H4 (cell line): ENCODE data around the gene ULBP2. TPM values are rescaled to one million over a fixed set of nuclear protein-coding genes. Genes with fewer than 3 reads are reported as not detected.
"Not testable (repeated sequence)": the region's sequence is repeated elsewhere in the genome, so short reads cannot be mapped to it uniquely, and the experiment has no call there.

Experiments used
- DNase-seq: peaks from one replicate; pipeline ENCODE4 v3.0.0-alpha.2; 2015; ENCODE audit warnings: low spot score
- total RNA-seq: library from RNA; depleted of rRNA; stranded (reverse); fragments of >200 nt; shearing (Covaris generic); gene quantifications from 2 replicates; pipeline ENCODE4 v1.2.3, GENCODE V29; 2014

Gene ULBP2
- total RNA-seq, 1 experiment from 2014 or later, result 15.7 TPM

- DNase-seq, result no peak
Observed at GRCh38 chr6:149967591-149967990, 25.8 kb downstream of the ULBP2 start.

- not testable (repeated sequence) for DNase-seq
Observed at GRCh38 chr6:149967999-149968398, 26.2 kb downstream of the ULBP2 start.

- not testable (repeated sequence) for DNase-seq
Observed at GRCh38 chr6:149968909-149969308, 27.1 kb downstream of the ULBP2 start.

- no peak for DNase-seq
Observed at GRCh38 chr6:149969635-149970034, 27.8 kb downstream of the ULBP2 start.

- DNase-seq, result not testable (repeated sequence)
Observed at GRCh38 chr6:149974394-149974793, 32.6 kb downstream of the ULBP2 start.

GRCh38 chr6:149974825-149975224 lies 33.0 kb downstream of the ULBP2 start:
- DNase-seq, result no peak

- DNase-seq, result no peak
Observed at GRCh38 chr6:149975400-149975799, 33.6 kb downstream of the ULBP2 start.

- no peak for DNase-seq
Observed at GRCh38 chr6:149977221-149977620, 35.4 kb downstream of the ULBP2 start.

- DNase-seq, result no peak
Observed at GRCh38 chr6:149978610-149979009, 36.8 kb downstream of the ULBP2 start.

GRCh38 chr6:149979293-149979692 lies 37.5 kb downstream of the ULBP2 start:
- DNase-seq, result no peak

- no peak for DNase-seq
Observed at GRCh38 chr6:149983145-149983544, 41.3 kb downstream of the ULBP2 start.

- no peak for DNase-seq
Observed at GRCh38 chr6:149984773-149985172, 43.0 kb downstream of the ULBP2 start.

GRCh38 chr6:149985481-149985937 lies 43.7 kb downstream of the ULBP2 start:
- no peak for DNase-seq

GRCh38 chr6:149987602-149988107 lies 45.8 kb downstream of the ULBP2 start:
- no peak for DNase-seq

GRCh38 chr6:149988550-149989346 lies 46.9 kb downstream of the ULBP2 start:
- no peak for DNase-seq

GRCh38 chr6:149990212-149990660 lies 48.4 kb downstream of the ULBP2 start:
- DNase-seq, result no peak

- no peak for DNase-seq
Observed at GRCh38 chr6:149990661-149991471, 49.1 kb downstream of the ULBP2 start.

- not testable (repeated sequence) for DNase-seq
Observed at GRCh38 chr6:149991472-149991795, 49.6 kb downstream of the ULBP2 start.

- DNase-seq, result no peak
Observed at GRCh38 chr6:149991838-149992237, 50.0 kb downstream of the ULBP2 start.

- no peak for DNase-seq
Observed at GRCh38 chr6:149995235-149995750, 53.5 kb downstream of the ULBP2 start.

- DNase-seq, result no peak
Observed at GRCh38 chr6:149995971-149996370, 54.2 kb downstream of the ULBP2 start.
